ENCODE results near the gene MUC15. TPM values are rescaled to one million over a fixed set of nuclear protein-coding genes. Genes with fewer than 3 reads are reported as not detected.

MUC15 gene
- total and polyA plus RNA-seq, 2 donors (not counting 3 experiments of a cell fraction or from before 2014, with no cell fraction given) = not detected

- CTCF ChIA-PET = no interaction called here
- FAIRE-seq = no peak
Measured at GRCh38 chr11:26599876-26600434, 27.9 kb upstream of the MUC15 start.

More at GRCh38 chr11:26599876-26600434, 27.9 kb upstream of the MUC15 start:
- H2AFZ ChIP-seq (ENCODE audit: low read depth, low read length) = no peak overlapping the region
- POLR2A ChIA-PET = no interaction called here
- H4K20me1 ChIP-seq (replicated peaks; ENCODE audit: control insufficient read depth, extremely low read depth, insufficient read depth, low read length) = no peaks in the 10 kb centered on the region
- no peak overlapping the region for H3K4me3 ChIP-seq (replicated peaks in 1 of 3; ENCODE audit: insufficient read depth in 1 of 3, low read depth in 1 of 3, low read length in 3 of 3)
- TF ChIP-seq CTCF (IDR thresholded peaks at IDR 0.05; ENCODE audit: extremely low read depth in 1 of 2, insufficient read depth in 1 of 2, low read depth in 1 of 2, low read length in 2 of 2) (no peak), FOS (IDR thresholded peaks at IDR 0.05; ENCODE audit: borderline replicate concordance, insufficient read depth, low read length) (no peak), MYC (IDR thresholded peaks at IDR 0.05; ENCODE audit: low read depth, low read length) (no peak), JUN (IDR thresholded peaks at IDR 0.05; ENCODE audit: borderline replicate concordance, insufficient read depth, insufficient read length, low read depth) (no peak), POLR2A (IDR thresholded peaks at IDR 0.05; ENCODE audit: low read depth, low read length) (no peak)
- H3K27ac ChIP-seq (ENCODE audit: insufficient read depth, low read depth, low read length) = no peak overlapping the region
- BruUV-seq (replicated peaks) = no TSS peak
- H3K9me1 ChIP-seq (replicated peaks; ENCODE audit: control insufficient read depth, extremely low read depth, insufficient read depth, low read length) = no peaks in the 10 kb centered on the region
- no peaks in the 10 kb centered on the region for H3K4me1 ChIP-seq (ENCODE audit: control insufficient read depth, extremely low read depth, insufficient read depth, low read length)
- H3K27me3 ChIP-seq (ENCODE audit: control insufficient read depth in 2 of 2, insufficient read depth in 2 of 2, low read length in 2 of 2) = no peaks in the 10 kb centered on the region
- dilution Hi-C loops (cut with MboI; ENCODE audit: extremely low pct_ligation_motif_present, low sequenced_read_pairs) (no loop called here), intact Hi-C loops (cut with micrococcal nuclease) (no loop called here)
- no peaks in the 10 kb centered on the region for H3K9me3 ChIP-seq (replicated peaks; ENCODE audit: control insufficient read depth, insufficient read depth, low read length)
- H3K79me2 ChIP-seq (ENCODE audit: control insufficient read depth, insufficient read depth, low read length) = no peaks in the 10 kb centered on the region
- no peak overlapping the region for H3K9ac ChIP-seq (replicated peaks; ENCODE audit: extremely low read depth, insufficient read depth, low read length)
- DNase-seq (ENCODE audit: low read depth, low spot score) = no peak
- no peaks in the 10 kb centered on the region for H3K36me3 ChIP-seq (ENCODE audit: control insufficient read depth in 2 of 2, extremely low read depth in 1 of 2, insufficient read depth in 2 of 2, low read length in 2 of 2)
- no peak overlapping the region for H3K4me2 ChIP-seq (ENCODE audit: insufficient read depth, low read length)

All from endothelial cell of umbilical vein (primary cell).